Measurements from ENCODE around the gene PARD3B.

Gene PARD3B

GRCh38 chr2:204604061-204604460, 58.8 kb downstream of the PARD3B start:
- no peak for DNase-seq

- DNase-seq = no peak
Observed at GRCh38 chr2:204608237-204608939, 63.1 kb downstream of the PARD3B start.

GRCh38 chr2:204611017-204611631, 65.8 kb downstream of the PARD3B start:
- DNase-seq = no peak

- no peak for DNase-seq
Observed at GRCh38 chr2:204611764-204612163, 66.5 kb downstream of the PARD3B start.

GRCh38 chr2:204613635-204614034, 68.4 kb downstream of the PARD3B start:
- DNase-seq = no peak

GRCh38 chr2:204615456-204615855, 70.2 kb downstream of the PARD3B start:
- DNase-seq = no peak

- no peak for DNase-seq
Observed at GRCh38 chr2:204625135-204625534, 79.9 kb downstream of the PARD3B start.

- DNase-seq = no peak
Observed at GRCh38 chr2:204628926-204629712, 83.8 kb downstream of the PARD3B start.

- no peak for DNase-seq
Observed at GRCh38 chr2:204632410-204632809, 87.1 kb downstream of the PARD3B start.

GRCh38 chr2:204634564-204634963, 89.3 kb downstream of the PARD3B start:
- no peak for DNase-seq

- no peak for DNase-seq
Observed at GRCh38 chr2:204635478-204635877, 90.2 kb downstream of the PARD3B start.

- DNase-seq = no peak
Observed at GRCh38 chr2:204638471-204639194, 93.4 kb downstream of the PARD3B start.

GRCh38 chr2:204643326-204643725, 98.1 kb downstream of the PARD3B start:
- no peak for DNase-seq

- no peak for DNase-seq
Observed at GRCh38 chr2:204645018-204645773, 99.9 kb downstream of the PARD3B start.

GRCh38 chr2:204647626-204648025, 102.4 kb downstream of the PARD3B start:
- DNase-seq = no peak

- no peak for DNase-seq
Observed at GRCh38 chr2:204650611-204651010, 105.3 kb downstream of the PARD3B start.

GRCh38 chr2:204652063-204652462, 106.8 kb downstream of the PARD3B start:
- DNase-seq = no peak

- no peak for DNase-seq
Observed at GRCh38 chr2:204654669-204655068, 109.4 kb downstream of the PARD3B start.

- no peak for DNase-seq
Observed at GRCh38 chr2:204655101-204655500, 109.8 kb downstream of the PARD3B start.

GRCh38 chr2:204655626-204656025, 110.4 kb downstream of the PARD3B start:
- no peak for DNase-seq

GRCh38 chr2:204657024-204657423, 111.7 kb downstream of the PARD3B start:
- no peak for DNase-seq

- peak; percentile 17 for DNase-seq
Observed at GRCh38 chr2:204662956-204663355, 117.7 kb downstream of the PARD3B start.

Measured in NCI-H82 (cell line).